ENCODE data around the gene PTPRQ. TPM values are rescaled to one million over a fixed set of nuclear protein-coding genes. Genes with fewer than 3 reads are reported as not detected.

The PTPRQ gene
- total RNA-seq, 1 experiment from 2014 or later: not detected

DNA sequence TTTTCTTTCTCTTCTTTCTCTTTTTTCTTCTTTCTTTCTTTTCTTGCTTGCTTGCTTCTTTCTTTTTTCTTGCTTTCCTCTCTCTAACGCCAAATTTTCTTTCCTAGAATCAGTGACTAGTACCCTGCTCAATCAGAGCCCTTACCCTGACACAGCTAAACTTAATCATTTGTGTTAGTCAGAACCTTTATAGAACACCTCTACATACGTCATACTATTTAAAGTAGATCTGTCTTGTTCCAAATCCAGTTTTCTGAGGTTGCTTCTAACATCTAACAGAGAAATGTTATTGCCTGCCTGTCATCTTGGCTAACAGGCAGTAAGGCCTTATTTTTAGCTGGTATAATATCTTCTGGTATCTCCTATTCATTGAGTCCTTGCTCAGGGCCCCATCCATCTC, 197.9 kb downstream of the PTPRQ start:
- ATAC-seq: no peak
- BruUV-seq (replicated peaks): no TSS peak
- CTCF ChIA-PET: no interaction called here
- in situ Hi-C loops (cut with HindIII; ENCODE audit: low pct_unique_long_range_greater_than_20kb, low sequenced_read_pairs): no loop called here
- intact Hi-C loops (cut with micrococcal nuclease; ENCODE audit: unreplicated experiment): no loop called here
- no peak for DNase-seq (ENCODE audit: low read depth, low spot score)
- Histone ChIP-seq H3K4me3 (ENCODE audit: low read depth in 2 of 2, low read length in 2 of 2) (no peak overlapping the region), H3K27me3 (ENCODE audit: control insufficient read depth, insufficient read depth, low read length) (no peaks in the 10 kb centered on the region), H3K4me1 (ENCODE audit: control insufficient read depth, insufficient read depth, low read length) (no peaks in the 10 kb centered on the region), H3K9me3 (ENCODE audit: control insufficient read depth, insufficient read depth, low read depth, low read length) (no peaks in the 10 kb centered on the region), H3K36me3 (ENCODE audit: control insufficient read depth, insufficient read depth, low read length) (no peaks in the 10 kb centered on the region), H3K27ac (ENCODE audit: low read length) (no peak overlapping the region)
- POLR2A ChIA-PET: no interaction called here
- TF ChIP-seq SIN3A (IDR thresholded peaks at IDR 0.05; ENCODE audit: borderline replicate concordance, insufficient read depth, low read depth, low read length) (no peak), TCF7L2 (IDR thresholded peaks at IDR 0.05; ENCODE audit: low read depth, low read length) (no peak), POLR2AphosphoS5 (IDR thresholded peaks at IDR 0.05; ENCODE audit: low read depth, low read length) (no peak)
- TF ChIP-seq, protein P1, sequence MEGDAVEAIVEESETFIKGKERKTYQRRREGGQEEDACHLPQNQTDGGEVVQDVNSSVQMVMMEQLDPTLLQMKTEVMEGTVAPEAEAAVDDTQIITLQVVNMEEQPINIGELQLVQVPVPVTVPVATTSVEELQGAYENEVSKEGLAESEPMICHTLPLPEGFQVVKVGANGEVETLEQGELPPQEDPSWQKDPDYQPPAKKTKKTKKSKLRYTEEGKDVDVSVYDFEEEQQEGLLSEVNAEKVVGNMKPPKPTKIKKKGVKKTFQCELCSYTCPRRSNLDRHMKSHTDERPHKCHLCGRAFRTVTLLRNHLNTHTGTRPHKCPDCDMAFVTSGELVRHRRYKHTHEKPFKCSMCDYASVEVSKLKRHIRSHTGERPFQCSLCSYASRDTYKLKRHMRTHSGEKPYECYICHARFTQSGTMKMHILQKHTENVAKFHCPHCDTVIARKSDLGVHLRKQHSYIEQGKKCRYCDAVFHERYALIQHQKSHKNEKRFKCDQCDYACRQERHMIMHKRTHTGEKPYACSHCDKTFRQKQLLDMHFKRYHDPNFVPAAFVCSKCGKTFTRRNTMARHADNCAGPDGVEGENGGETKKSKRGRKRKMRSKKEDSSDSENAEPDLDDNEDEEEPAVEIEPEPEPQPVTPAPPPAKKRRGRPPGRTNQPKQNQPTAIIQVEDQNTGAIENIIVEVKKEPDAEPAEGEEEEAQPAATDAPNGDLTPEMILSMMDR (IDR thresholded peaks at IDR 0.05): no peak

- DNase-seq (ENCODE audit: low read depth, low spot score) (no peak), ATAC-seq (no peak)
- intact Hi-C loops (cut with micrococcal nuclease; ENCODE audit: unreplicated experiment) (no loop called here), in situ Hi-C loops (cut with HindIII; ENCODE audit: low pct_unique_long_range_greater_than_20kb, low sequenced_read_pairs) (no loop called here)
- BruUV-seq (replicated peaks): no TSS peak
- no peaks in the 10 kb centered on the region for H3K27me3 ChIP-seq (ENCODE audit: control insufficient read depth, insufficient read depth, low read length)
- no peaks in the 10 kb centered on the region for H3K36me3 ChIP-seq (ENCODE audit: control insufficient read depth, insufficient read depth, low read length)
- no peaks in the 10 kb centered on the region for H3K4me1 ChIP-seq (ENCODE audit: control insufficient read depth, insufficient read depth, low read length)
- CTCF ChIA-PET: no interaction called here
- H3K27ac ChIP-seq (ENCODE audit: low read length): no peak overlapping the region
- POLR2A ChIA-PET: no interaction called here
- no peaks in the 10 kb centered on the region for H3K9me3 ChIP-seq (ENCODE audit: control insufficient read depth, insufficient read depth, low read depth, low read length)
- no peak overlapping the region for H3K4me3 ChIP-seq (ENCODE audit: low read depth in 2 of 2, low read length in 2 of 2)
- no peak for TF ChIP-seq SIN3A (IDR thresholded peaks at IDR 0.05; ENCODE audit: borderline replicate concordance, insufficient read depth, low read depth, low read length)
Observed at GRCh38 chr12:80643961-80644360, 199.9 kb downstream of the PTPRQ start.

- no peak for TF ChIP-seq POLR2AphosphoS5 (IDR thresholded peaks at IDR 0.05; ENCODE audit: low read depth, low read length)
- no peak for TF ChIP-seq TCF7L2 (IDR thresholded peaks at IDR 0.05; ENCODE audit: low read depth, low read length)
- TF ChIP-seq, protein P2, sequence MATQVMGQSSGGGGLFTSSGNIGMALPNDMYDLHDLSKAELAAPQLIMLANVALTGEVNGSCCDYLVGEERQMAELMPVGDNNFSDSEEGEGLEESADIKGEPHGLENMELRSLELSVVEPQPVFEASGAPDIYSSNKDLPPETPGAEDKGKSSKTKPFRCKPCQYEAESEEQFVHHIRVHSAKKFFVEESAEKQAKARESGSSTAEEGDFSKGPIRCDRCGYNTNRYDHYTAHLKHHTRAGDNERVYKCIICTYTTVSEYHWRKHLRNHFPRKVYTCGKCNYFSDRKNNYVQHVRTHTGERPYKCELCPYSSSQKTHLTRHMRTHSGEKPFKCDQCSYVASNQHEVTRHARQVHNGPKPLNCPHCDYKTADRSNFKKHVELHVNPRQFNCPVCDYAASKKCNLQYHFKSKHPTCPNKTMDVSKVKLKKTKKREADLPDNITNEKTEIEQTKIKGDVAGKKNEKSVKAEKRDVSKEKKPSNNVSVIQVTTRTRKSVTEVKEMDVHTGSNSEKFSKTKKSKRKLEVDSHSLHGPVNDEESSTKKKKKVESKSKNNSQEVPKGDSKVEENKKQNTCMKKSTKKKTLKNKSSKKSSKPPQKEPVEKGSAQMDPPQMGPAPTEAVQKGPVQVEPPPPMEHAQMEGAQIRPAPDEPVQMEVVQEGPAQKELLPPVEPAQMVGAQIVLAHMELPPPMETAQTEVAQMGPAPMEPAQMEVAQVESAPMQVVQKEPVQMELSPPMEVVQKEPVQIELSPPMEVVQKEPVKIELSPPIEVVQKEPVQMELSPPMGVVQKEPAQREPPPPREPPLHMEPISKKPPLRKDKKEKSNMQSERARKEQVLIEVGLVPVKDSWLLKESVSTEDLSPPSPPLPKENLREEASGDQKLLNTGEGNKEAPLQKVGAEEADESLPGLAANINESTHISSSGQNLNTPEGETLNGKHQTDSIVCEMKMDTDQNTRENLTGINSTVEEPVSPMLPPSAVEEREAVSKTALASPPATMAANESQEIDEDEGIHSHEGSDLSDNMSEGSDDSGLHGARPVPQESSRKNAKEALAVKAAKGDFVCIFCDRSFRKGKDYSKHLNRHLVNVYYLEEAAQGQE (IDR thresholded peaks at IDR 0.05; ENCODE audit: insufficient read depth in 1 of 2, low read depth in 2 of 2, low read length in 1 of 2): no peak
- TF ChIP-seq SIN3A (IDR thresholded peaks at IDR 0.05; ENCODE audit: borderline replicate concordance, insufficient read depth, low read depth, low read length): no peak
- TF ChIP-seq, protein P1 (IDR thresholded peaks at IDR 0.05): no peak
- no peaks in the 10 kb centered on the region for H3K27me3 ChIP-seq (ENCODE audit: control insufficient read depth, insufficient read depth, low read length)
- H3K27ac ChIP-seq (ENCODE audit: low read length): no peak overlapping the region
- CTCF ChIA-PET: no interaction called here
- no peaks in the 10 kb centered on the region; the same call in 1 of the 2 replicates for H3K36me3 ChIP-seq (ENCODE audit: control insufficient read depth, insufficient read depth, low read length)
- H3K9me3 ChIP-seq (ENCODE audit: control insufficient read depth, insufficient read depth, low read depth, low read length): no peaks in the 10 kb centered on the region
- H3K4me3 ChIP-seq (ENCODE audit: low read depth in 2 of 2, low read length in 2 of 2): no peak overlapping the region
- H3K4me1 ChIP-seq (ENCODE audit: control insufficient read depth, insufficient read depth, low read length): no peaks in the 10 kb centered on the region
- no peak for DNase-seq (ENCODE audit: low read depth, low spot score)
- intact Hi-C loops (cut with micrococcal nuclease; ENCODE audit: unreplicated experiment) (no loop called here), in situ Hi-C loops (cut with HindIII; ENCODE audit: low pct_unique_long_range_greater_than_20kb, low sequenced_read_pairs) (no loop called here)
- POLR2A ChIA-PET: no interaction called here
- no peak for ATAC-seq
- BruUV-seq (replicated peaks): no TSS peak
Observed at GRCh38 chr12:80648881-80649280, 204.8 kb downstream of the PTPRQ start.

Measured in Panc1 (cell line).